ENCODE results near the gene PPFIA1.

GRCh38 chr11:70405679-70406395 is 135.3 kb downstream of the PPFIA1 start:
- TF ChIP-seq POLR2AphosphoS5 (IDR thresholded peaks at IDR 0.05; ENCODE audit: borderline replicate concordance, low read depth, low read length) (no peak), EZH2 (IDR thresholded peaks at IDR 0.05) (no peak), FOXP2 (optimal IDR thresholded peaks at IDR 0.05; ENCODE audit: control extremely low read depth, extremely low read length, insufficient read depth) (no peak)

Measured in SK-N-MC (cell line).